CD1c-positive myeloid dendritic cell (primary cell): ENCODE data around the gene CDC42BPG.
A peak's percentile ranks its signal among the peaks of the same experiment; 100 is the strongest.

Experiments
- DNase-seq: peaks from one replicate; pipeline ENCODE4 v3.0.0-alpha.2; 2016; ENCODE audit errors: extremely low spot score

CDC42BPG gene

DNA sequence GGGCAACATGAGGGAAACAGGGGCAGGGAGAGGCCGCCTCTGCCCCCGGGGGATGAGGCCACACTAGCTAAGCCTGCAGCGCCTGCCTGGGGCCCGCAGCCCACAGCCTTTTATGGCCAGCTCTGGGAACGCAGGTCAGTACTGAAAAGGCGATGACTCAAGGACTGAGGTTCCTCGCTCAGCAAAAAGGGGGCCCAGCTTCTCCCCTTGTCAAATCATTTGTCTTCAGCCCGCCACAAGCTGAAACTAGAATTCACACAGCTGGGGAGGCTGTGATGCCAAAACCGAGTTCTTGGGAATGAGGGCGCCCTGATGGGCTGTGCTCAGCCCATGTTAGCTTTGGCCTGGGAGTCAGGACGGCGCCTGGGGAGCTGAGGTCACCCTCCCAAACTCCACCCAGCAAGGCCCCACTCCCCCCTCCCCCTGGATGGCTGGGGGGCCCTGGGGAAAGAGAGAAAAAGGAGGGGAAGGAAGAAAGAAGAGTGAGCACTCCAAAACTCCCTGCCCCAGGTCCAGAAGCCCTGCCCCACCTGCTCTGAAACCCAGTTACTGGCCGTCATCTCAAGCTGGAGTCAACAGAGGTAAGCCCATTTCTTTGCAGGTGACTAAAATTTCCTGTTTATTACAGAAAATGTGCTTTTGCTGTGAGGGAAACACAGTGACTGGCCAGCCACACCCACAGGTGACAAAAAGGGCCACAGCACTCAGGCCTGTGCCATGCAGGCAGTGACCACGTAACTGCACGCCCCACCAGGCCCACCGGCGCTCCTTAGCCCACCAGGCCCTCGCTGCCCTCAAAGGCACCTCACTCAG, 20.2 kb upstream of the CDC42BPG start:
- peak; percentile 42 for DNase-seq

DNA sequence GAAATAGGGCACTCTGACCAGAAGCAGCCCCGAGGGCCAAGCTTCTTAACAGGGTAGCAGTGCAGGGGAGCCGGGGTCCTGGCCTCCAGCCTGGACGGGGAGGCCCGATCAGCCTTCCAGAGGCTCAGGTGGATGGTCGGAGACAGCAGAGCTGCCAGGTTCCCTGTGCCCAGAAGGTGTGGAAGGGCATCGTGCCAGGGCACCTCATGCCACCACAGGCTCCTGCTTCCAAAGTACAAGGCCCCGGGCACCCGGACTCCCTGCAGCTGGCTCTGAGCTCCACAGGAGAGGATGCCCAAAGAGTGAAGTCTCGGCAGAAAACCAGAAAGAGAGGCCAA, 19.7 kb upstream of the CDC42BPG start:
- DNase-seq = no peak

DNA sequence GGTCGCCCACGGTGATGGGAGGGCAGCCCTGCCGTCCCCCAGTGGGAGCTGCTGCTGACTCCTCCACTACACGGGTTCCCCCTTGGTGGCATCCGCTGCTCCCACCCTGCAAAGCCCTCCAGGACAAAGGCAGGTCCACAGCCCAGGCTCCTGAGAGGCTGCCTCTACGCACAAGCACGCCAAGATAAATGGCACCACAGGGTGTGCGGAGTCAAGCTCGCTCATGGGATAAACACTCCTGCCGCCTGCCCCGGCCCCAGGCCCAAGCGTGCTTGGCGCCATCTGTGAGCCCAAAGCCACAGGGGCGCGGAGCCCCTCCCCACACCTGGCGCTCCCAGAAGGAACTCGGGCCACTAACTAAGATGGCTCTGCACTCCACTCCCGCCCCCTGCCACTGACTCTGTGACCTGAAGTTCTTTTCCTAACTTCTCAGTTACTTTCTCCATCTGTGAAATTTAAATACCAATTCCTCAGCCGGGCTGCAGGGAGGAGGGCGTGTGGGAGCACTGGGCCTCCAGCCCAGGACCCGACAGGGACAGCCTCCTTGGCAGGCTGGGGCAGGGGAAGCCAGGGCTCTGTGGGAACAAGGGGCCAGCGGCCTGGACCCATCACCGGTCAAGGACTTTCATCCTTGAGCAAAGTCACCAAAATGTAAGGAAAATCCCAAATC, 19.1 kb upstream of the CDC42BPG start:
- no peak for DNase-seq

DNA sequence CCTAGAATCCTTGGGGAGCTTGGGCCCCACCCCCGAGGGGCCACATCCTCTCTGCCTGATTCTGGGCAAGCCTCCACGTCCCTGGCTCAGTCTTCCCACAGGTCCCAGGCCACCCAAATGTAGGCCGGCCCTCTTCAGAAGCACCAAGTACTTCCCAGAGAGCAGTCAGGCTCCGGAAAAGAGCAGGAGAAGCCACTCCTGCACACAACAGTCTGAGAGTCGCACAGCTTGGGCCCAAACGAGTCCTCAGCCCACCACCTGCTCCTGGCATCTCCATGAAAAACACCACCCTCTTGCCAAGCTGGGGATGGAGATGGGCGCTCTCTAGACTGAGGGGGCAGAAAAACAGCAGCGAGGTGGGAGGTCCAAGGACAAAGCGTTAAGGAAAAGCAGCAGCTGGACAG, 18.5 kb upstream of the CDC42BPG start:
- DNase-seq = no peak

DNA sequence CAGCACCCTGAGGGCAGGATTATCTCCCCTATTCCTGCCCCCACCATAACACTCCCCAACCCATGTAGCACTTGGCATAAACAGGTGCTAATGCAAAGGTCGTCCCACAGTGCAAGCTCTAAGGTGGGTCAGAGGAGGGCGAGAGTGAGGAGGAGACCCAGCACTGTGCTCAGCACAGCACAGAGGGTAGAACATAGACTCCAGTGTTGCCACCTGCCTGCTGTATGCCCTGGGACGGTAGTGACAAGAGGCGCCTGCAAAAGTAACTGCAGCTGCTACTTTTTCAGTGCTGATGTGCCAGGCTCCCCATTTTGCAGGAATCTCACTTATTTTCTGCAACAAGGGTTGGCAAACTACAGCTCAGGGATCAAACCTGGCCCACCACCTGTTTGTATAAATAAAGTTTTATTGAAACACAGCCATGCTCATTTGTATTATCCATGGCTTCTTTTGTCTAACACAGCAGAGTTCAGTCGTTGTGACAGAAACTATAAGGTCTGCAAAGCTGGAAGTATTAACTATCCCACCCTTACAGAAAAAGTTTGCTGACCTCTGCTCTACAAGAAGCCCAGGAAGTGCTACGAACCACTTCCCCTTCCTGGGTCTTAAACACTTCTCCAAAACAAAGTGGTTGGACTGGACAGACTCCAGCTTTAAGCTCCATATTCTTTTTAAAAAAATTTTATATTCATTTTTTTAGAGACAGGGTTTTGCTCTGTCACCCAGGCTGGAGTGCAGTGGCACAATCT, 16.9 kb upstream of the CDC42BPG start:
- DNase-seq = peak; percentile 81

DNA sequence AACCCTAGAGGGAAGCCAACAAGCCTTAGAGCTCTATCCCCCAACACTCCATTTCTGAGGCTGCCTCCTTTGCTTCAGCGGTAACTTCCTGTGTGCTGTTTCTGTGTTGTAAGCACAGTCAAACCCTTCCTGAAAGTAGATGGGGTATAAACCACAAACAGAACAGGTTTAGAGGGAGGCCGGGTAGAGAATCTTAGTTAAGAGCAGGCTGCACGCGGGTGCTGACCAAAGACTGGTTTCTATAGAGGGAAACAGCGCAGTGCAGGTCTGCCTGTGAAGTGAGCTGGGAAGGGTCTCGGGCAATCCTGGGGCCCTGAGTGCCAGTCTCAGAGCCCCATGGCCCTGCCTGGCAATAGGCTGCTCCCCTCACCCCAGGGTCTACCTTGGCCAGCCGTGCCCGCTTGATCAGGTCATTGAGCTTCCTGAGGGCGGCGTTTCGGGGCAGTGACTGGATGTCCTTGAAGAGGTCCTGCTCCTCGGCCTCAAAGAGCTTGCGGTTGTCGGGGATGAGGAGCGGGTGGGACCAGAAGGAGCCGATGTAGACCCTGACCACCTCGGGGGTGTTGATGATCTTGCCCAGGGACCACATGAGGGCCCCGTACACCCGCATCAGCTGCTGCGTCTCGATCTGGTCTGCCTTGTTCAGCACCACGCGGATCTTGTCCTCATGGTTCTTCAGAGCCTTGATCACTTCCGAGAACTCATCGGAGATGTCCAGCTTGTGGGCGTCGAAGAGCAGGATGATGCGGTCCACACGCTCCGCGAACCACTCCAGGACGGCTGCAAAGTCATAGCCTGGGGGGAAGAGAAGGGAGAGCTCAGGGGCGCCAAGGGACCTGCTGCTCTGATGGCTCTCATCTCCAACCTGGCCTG, 15.3 kb upstream of the CDC42BPG start:
- peak; percentile 70 for DNase-seq

DNA sequence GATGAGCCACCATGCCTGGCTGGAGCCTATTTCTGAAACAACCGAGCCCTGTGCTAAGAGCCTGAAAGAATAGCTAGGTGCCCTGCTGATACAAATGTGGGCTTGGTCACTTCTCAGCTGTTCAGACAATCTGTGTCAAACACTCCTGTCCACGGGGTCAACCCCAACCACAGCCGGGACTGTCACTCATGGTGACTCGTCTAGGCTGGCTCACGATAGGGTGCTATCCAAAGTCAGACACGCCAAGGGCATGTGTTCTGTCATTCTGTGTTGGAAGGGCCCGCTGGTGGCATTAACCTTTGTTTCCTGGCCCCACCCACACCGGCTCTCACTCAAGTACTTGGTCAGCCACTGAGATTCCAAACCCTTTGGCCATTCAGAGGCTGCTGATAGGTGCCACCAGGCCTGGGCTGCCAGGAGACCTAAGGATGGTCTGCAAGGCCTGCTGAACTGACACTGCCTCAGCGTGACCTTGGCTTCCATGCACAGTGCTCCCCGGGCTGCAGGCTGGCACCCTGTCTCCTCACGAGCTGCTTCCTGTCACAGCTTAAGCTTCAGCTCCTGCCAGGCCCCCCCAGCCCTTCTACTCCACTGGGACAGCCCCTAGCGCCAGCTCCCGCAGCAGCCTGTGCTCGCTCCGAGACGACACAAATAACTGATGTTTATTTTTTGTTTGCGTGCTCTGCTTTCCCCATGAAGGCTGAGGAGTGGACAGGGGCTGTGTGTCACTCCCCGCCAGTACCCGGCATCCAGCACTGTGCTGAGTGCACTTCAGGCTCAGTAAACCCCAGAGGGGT, 14.2 kb upstream of the CDC42BPG start:
- DNase-seq = peak; percentile 59

DNA sequence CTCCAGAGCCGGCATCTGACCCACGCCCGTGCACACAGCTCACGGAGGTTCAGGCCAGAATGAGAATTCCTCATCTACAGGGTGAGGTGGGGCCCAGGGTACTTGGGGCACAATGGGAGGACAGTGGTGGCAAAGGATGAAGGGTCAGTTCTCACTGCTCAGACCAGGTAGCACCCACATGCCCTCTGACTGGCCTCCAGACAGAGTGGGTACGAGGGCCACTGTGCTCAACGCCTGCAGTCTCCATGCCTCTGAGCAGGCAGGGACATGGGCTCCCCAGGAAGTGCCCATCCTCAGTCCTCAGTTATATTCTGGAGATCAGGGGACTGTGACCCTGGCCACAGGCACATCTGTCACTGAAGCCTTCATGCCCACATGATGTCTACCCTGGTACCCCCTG, 13.0 kb upstream of the CDC42BPG start:
- DNase-seq = no peak

DNA sequence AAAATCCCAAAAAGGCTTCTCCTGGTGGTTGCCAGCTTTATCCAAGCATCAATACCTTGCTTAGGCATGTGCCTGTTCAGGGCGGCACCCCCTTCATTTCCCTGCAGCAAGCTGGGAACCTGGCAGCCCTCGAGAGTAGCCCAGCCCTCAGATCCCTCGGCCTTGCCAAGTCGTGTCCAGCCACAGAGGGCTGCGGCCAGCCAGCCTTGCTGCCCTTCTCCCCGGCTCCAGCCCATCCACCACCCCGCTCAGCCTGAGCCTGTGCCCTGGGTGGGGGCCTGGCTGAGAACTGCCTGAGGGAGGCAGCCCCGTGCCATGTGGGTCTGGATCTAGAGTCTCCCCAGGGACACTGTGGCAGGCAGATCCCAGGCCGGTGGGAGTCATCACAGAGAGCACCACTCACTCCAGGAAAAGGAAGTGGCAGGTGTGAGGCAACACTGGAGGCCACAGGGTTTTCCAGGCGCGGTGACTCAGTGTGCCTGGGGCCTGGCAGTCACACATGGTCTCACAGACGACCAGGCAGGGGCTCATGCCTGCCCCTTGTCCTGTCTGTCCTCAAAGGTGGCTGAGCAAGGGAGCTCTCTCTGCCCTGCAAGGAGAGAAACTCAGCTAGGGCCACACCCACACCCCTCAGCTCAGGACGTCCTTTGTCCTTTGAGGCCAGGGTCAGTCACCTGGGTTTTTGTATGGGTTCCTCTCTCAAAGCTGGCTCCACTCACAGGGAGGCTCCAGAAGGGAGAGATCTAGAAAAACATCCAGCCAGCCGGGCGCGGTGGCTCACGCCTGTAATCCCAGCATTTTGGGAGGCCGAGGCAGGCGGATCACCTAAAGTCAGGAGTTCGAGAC, 12.2 kb upstream of the CDC42BPG start:
- DNase-seq = peak; percentile 91

DNA sequence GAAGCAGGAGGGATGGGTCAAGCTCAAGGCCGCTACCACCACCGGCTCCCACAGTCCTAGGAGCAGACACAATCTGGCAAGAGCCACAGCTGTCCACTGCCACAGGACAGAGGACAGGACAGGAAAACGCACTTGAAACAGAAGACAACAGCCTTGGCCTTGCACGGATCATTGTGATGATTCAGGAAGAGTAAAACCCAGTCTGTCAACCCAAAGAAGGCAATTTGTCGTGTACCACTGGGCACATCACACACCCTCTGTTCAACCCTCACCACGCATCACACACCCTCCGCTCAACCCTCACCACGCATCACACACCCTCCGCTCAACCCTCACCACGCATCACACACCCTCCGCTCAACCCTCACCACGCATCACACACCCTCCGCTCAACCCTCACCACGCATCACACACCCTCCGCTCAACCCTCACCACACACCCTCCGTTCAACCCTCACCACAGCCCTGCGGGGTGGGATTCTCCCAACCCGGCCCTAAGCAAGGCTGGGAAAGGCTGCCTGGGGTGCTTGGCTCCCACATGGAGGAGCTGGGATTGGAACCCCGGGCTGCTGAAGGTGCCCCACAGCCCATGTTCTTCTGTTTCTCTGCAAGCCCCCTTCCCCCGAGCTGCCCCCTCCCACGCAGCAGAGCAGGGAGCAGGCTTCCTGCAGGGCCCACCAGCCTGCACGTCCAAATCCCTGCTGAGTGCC, 11.3 kb upstream of the CDC42BPG start:
- DNase-seq = no peak

DNA sequence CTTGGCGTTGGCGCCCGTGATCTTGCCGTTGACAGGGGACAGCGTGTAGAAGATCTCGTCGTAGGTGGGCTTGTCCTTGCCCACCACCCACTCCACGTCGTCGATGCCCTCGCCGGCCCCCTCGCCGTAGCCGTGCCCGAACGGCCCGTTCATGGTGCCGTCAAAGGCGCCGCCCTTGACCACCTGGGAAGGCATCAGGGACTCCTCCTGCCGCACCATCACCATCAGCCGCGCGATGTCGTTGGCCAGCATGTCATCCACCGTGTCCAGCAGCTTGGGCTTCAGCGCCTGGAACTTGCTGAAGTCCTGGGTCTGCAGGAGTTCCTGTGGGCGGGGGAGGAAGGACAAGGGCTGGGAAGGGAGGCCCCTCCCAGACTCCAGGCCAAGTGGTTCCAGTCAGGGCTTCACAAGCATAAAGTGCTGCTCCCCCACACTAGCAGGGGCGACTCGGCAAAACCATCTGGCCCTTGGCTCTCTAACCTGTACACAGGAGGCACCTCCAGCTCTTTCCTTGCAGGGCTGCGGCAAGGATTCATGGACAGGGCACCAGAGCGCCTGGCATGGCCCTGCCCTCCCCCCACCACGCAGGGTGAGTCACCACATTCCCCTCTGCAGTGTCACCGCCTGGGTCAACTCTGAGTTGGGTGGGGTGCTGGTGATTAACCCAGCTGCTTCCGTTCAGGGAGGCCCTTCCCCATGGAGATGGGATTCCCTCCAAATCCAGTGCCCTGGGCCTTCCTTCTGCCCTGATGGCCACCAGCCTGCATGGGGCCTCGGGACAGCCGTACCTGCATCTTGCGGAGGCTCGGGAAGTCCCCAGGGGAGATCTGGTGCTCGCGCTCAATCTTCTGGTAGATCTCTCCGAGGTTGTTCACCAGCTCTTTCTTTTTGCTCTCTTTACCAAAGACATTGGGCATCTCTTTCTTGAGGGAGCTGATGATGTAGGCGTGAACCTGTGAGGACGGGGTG, 10.4 kb upstream of the CDC42BPG start:
- DNase-seq = peak; percentile 76

DNA sequence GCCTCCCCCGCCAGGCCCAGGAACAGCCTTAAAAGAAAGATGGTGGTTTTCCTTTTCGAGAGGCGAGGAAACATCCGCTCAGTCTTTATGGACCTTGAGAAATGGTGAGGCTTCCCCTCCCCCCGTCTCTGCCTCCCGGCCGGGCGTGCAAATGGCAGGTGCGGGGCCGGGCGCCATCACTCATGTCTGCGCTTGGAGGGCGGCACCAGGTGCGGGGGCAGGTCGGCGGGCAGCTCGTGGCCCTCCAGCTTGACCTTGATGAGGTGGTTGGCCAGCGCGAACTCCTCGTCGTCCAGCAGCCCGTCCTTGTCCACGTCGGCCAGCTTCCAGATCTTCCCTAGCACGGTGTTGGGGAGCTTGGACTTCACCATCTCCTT, 9.7 kb upstream of the CDC42BPG start:
- no peak for DNase-seq

DNA sequence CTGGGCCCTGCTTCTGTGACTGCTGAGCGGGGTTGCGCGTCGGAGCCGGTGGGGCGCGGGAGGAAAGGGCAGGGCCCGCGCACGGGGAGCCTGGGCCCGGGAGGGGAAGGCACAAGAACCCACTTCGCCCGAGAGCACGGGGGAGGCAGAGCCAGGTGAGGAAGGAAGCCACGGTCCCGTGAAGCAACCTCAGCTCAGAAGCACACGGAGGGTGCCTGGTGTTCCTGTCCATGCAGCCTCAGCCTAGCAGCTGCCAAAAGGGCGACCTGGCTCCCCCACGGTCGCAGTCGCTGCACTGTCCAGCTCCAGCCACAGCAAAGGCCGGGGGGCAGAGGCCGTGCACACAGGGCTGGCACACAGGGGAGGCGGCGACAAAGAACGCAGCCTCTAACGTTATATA, 9.3 kb upstream of the CDC42BPG start:
- peak; percentile 42 for DNase-seq

DNA sequence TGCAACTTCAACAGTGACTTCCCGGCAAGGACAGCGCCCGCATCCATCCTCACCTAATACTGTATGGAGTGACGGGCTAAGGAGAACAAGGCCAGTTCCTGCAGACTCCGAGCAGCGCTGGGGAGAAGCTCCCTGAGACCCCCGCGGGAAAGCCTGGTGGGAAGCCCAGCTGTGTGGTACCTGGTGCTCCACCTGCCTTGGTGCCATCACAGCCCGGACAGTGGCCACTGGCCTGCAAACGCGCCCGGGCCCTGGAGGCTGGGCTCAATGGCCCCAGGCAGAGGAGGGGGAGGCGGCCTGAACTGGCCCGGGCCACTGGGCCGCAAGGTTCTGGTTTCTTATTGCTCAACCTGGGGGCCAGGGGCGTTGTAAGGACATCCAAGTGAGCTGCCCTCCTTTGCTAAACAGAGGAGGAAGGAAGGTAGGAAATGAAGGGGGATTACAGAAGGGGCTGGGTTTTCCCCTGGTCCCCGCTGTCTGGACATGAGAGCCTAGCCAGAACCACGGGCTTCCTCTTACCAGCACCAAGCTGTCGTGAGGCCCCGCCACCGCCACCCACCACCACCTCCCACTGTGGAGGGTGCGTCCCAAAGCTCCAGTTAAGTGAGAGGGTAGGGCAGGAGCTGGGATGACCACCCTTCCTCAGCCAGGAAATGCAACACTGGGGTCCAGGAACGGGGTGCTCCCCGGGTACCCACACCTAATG, 8.5 kb upstream of the CDC42BPG start:
- peak; percentile 72 for DNase-seq

DNA sequence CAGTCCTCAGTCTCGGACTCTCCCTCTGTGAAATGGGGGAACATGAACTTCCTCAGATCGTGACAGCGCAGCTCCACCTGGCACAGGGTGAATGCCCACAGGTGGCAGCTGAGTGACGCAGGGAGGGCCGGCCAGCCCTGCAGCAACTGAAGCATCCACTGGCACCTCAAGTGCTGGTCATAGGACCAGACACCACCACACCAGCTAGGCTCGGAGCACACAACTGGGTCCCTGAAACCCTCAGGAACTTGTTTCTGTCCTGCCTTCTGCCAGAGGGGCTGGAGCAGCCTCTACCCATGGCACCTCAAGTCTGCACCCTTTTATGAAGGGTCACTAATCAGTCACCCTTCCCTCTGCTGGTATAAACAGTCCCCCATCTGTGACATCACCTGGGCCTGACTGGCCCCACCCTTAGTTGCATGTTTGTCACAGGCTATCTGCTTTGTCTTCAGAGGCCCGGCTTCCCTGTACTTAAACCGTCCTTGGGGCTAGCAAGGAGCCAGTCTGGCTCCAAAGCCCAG, 7.4 kb upstream of the CDC42BPG start:
- DNase-seq = no peak

DNA sequence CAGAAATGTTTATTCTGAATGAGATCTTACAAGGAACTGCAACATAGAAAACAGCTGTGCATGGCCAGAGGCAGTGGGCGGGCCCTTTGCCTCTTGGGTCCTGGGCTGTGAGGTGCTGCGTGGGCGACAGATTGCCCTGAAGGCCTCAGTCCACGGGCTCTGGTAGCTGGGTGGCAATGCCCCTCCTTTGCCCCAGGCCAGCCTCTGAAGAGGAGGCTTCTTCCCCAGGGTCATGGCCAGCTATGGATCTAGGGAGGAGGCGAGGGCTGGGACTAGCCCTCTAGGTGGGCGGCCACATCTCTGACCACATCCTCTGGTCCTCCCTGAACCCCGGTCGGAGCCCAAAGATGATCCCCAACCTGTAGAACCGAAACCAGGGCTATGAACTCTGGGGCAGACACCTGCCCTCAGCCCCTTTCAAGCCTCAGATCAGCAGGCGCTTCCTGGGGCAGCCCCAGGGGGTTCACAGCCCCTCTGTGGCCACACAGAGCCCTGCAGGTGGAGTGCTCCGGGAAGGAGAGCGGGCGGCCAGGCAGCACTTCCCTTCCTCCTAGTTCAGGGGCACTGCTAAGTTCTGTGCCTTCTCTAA, 6.6 kb upstream of the CDC42BPG start:
- DNase-seq = peak; percentile 77
